NCI-H345 (cell line): ENCODE results near the gene PDIA5.

ENCODE experiments used
- DNase-seq: peaks from one replicate; lab custom pipeline; 2025; lab: John Stamatoyannopoulos, UW

PDIA5 gene

GRCh38 chr3:123119802-123120201, 53.0 kb downstream of the PDIA5 start:
- no peak for DNase-seq

DNA sequence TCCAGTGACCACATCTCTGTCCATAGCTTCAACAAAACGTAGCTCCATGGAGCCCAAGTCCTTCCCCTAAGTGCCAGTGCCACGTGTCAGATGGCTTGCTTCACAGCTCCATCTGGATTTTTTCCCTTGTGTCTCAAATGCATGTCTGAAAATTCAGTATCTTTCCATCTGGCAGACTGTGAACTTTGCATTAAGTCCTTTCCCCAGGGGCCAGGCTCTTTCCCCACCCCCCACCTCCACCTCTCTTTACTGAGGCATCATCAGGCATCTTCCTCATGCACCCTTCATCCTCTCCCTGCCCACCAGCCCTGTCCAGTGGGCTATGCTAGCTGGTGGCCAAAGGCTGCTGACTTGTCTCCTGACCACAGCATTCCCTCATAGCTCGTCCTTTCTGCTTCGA, 53.7 kb downstream of the PDIA5 start:
- DNase-seq = no peak

DNA sequence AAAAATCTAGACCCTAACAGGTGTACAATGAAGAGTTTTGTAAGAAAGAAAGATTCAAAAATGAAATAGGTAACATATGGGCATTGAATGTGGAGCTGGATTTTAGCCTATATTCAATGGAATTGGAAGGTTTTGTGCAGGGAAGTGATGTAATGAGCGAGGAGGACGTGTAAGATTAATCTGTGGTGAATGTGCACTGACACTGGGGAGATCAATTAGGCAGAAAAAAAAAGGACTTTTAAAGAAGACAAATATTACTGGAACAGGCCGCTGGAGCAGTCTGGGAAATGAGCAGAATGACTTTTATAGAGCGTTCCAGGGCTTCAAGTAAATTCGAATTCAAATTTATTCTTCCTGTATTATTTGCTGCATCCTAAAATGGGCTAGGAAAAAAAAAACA, 55.2 kb downstream of the PDIA5 start:
- DNase-seq = no peak

DNA sequence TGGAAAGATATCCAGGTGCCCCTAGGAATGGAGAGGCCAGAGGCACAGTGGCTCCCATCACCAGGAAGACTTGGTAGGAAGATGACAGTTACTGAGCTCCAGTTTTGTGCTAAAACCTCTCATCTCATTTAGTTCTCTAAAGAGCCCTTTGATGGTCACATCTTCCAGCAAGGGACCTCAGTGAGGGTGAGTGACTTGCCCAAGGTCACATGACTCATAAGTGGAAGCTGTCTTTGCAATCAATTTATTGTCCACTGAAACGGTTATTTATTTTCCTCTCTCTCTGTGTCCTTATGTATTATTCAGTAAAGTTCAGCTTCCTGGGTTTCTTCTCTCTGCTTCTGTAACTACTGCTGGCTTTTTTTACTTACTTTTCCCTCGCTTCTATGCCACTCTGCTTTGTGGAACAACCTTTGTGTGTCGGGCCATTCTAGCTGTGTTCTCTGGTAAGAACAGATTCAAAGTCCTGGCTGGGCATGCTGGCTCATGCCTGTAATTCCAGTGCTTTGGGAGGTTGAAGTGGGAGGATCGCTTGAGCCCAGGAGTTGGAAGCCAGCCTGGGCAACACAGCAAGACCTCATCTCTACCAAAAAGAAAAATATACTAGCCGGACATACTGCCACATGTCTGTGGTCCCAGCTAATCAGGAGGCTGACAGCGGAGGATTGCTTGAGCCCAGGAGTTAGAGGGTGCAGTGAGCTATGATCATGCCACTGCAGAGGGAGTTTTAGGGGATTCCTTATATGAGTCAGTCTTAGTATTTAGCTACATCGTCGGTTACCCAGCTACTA, 55.9 kb downstream of the PDIA5 start:
- DNase-seq = no peak

DNA sequence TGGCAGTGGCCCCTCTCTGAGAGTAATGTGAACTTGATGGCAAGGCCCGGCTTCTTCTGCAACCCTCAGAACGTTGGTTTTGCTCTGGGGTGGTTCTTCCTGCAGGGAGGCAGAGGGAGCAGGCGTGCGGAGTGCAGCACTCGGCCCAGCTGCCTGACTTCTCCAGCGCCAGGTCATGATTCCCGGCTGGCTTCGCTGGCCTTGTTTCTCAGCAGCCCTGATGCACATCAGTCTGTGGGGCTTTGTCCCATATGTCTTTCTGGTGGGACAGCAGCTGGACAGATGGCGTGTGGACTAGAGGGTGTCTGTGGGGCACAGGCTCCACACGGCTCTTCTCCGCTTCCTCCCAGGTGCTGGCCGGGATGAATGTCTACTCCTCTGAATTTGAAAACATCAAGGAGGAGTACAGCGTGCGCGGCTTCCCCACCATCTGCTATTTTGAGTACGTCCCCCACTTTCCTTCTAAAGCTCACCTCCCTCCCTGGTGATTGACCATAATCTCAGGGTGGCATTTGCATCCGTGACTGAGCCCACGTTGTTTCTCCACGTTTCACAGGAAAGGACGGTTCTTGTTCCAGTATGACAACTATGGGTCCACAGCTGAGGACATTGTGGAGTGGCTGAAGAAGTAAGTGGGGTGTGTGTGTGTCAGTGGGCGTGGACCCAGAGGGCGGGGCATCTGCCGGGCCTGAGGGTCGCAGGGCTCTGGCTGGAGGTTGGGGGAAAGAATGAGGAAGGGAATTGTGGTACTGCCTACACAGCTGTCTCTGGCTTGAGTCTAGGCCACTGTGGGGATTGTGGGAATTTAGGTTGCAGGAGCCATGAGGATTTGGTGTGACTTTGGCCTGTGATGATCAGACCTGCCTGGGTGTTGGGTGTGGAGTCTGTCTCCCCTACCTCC, 57.1 kb downstream of the PDIA5 start:
- DNase-seq = no peak

DNA sequence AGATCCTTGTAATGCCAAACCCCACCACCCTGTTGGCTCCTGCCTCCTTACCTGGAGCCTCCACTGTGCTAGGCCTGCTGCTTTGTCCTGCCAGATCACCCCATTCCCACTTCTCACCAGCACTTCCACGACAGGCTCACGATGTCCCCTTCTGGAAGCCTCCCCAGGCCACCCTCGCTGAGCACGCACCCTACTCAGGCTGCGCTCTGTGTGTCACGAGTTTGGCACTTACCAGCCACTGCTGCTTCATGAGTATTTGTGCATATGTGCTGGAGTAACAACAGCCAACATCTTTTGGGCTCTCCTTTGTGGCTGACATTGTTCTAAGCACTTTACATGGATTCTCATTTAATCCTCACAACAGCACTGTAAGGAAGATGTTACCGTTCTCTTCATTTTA, 58.1 kb downstream of the PDIA5 start:
- no peak for DNase-seq

DNA sequence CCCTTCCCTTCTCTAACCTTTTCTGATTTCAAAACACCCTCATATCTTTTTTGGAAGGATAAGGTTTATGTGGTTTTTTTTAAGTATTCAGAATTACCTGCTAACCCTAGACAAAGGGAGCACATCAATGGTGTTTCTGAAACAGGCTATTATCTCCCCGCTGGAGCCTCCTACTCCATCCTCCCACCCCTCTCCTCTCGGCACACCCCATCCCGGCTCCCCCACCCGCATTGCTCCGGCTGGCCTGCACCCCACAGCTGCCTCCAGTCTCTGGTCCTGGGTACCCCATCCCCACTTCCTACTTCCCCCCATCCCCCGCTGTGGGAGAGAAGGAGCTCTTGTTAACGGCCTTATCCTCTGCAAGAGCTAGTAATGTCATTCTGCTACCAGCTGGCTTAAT, 59.2 kb downstream of the PDIA5 start:
- no peak for DNase-seq

- DNase-seq = no peak
Measured at GRCh38 chr3:123126653-123127052, 59.8 kb downstream of the PDIA5 start.

GRCh38 chr3:123129092-123129491, 62.3 kb downstream of the PDIA5 start:
- no peak for DNase-seq

DNA sequence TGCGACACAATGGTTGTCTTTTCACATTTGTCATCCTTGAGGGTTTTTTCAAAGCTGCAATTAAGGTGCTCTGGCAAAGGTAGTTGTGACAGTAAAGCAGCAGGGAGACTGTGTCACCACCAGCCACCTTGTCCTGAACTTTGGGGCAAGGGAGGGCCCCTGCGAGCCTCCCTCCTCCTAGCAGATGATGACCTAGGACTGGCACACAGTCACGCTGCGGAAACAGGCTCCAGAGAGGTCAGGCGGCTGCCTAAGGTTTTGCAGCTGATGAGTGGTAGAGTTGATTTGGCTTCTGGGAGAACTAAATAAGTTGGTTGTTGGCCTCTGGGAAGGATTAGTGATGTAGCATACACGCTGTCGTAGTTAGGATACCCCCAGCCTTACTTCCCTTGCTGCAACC, 62.7 kb downstream of the PDIA5 start:
- DNase-seq = no peak

DNA sequence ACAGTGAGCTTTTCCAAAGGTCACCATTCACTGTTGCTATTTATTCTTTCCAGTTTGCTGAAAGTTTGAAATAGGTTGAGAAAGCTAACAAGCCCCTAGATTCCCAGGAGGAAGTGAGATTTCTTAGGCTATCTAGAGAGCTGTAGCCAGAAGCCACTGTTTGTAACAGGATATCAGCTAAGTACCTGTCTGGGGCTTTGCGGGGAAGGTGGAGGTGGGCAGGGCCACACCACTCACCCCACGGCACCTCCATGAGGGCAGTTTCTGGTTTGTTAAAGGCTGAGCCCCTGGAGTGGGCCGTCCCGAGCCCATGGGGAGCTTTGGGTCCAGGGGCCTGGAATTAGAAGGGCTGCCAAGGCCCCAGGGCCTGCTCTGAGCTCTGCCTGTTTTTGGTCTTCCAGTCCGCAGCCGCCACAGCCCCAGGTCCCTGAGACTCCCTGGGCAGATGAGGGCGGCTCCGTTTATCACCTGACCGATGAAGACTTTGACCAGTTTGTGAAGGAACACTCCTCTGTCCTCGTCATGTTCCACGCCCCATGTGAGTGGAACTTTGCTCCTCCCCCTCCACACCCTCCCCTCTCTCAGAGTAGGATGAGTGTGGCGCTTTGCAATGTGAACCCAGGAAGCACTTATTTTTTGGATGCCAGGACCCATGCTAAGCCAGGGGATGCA, 63.4 kb downstream of the PDIA5 start:
- no peak for DNase-seq

DNA sequence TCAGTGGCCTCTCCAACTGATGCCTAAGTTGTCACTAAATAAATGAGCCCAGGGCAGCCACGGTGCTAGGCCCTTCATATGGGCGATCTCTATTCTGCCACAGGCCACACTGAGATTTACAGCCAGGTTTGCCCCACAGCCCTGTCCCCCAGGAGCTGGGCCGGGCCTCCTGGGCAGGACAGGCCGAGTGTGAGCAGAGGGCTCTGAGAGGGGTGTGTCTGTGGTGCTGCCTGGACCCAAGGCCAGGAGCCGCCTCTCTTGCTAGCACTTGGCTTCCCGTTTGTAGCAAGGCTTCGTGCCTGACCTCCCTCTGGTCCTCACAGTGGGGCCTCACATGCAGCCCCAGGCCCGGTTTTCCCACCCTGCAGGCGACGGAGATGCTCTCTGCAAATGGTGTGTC, 67.8 kb downstream of the PDIA5 start:
- no peak for DNase-seq

DNA sequence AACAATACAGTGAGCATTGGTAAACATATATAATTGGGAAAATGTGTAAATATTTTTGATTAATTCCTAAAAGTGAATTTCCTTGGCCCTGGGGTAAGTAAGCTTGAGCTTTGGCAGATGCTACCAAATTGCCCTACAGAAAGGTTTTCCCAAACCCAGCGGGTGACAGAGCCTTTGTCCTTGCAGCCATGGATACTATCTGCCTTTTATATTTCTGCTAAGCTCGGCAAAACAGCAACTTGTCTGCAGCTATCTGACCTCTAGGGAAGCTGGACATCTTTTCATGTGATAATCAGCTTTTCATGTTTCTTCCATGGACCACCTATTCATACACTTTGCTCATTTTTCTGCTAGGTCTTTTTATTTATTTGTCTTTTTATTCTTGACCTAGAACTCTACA, 70.2 kb downstream of the PDIA5 start:
- DNase-seq = no peak

GRCh38 chr3:123138839-123139444, 72.1 kb downstream of the PDIA5 start:
- no peak for DNase-seq

DNA sequence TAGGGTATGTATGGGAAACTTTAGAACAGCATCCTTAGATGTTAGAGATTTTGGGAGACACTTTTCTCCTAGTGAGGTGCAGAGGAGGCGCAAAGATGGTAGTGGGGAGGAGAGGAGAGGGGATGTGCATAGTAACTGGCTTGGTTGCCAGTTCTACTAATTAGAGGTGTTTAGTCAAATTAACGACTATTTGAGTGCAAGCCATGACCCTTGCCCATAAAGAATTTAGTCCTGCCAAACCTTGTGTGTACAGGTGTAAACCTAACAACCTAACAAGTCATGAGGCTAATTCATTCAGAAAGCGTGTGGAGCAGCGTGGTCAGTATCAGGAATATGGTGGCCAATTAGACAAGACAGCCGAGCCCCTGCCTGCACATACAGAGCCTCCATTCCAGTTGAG, 72.7 kb downstream of the PDIA5 start:
- DNase-seq = no peak

DNA sequence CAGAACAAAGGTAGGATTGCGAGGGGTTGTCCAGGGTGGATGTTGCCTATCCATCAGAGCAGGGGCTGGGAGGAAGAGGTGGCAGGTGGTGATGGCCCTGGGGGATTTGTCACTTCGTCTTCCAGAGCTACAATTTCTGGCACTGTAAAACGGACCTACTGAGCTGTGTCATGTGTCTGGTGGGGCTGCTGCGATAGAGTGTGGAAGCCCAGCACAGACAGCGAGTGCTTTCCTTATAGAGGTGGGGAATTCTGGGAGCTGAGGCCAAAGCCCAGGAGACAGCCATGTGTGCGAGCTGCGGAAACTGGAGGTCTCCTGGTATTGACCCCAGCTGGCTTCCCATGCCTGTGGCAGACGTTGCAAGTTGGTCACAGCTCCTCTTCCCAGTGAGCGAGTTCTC, 73.7 kb downstream of the PDIA5 start:
- no peak for DNase-seq

DNA sequence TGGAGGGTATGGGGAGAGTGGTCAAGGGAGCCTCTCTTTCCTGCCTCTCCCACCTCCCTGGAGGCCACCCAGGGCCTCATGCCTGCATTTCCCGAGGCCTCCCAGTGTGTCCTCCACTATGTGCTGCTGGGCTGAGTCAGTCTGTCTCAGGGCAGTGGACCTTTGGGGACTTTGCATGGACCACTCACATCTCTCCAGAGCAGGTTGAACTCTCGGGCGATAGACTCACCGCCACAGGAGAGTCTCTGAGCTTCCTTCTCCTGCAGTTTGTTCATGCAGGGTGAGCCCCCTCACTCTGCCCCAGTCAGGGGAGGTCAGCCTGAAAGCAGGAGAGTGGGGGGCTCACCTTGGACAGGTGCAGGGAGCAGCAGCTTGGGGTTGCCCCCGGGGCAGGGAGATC, 74.5 kb downstream of the PDIA5 start:
- no peak for DNase-seq

- DNase-seq = peak; percentile 38
Measured at GRCh38 chr3:123143669-123144411, 77.0 kb downstream of the PDIA5 start.

DNA sequence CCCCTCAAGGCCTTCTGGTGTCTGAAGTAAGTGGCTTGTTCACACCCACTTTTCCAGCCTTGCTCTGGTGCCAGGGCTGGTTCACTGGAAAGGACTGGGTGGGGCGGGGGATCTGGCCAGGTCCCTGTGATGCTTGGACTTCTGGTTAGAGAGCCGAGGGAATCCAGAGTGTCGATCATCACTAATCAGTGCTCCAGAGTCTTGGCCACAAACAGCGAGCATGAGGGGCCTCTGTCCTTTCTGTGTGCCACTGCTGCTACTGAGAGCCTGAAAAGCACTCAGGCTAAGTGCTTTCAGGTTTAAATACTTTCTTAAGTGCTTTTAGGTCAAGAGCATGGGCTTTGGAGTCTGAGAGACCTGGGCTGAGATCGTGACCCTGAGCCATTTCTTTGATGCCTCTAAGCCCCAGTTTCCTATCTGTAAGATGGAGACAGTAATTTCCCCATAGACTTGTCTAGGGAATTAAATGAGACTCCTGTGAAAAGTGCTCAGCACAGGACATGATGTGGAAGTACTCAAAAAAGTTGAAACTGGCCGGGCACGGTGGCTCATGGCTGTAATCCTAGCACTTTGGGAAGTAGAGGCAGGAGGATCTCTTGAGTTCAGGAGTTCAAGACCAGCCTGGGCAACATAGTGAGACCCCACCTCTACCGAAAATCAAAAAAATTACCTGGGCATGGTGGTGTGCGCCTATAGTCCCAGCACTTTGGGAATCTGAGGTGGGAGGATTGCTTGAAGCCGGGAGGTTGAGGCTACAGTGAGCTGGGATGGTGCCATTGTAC, 81.1 kb downstream of the PDIA5 start:
- no peak for DNase-seq

DNA sequence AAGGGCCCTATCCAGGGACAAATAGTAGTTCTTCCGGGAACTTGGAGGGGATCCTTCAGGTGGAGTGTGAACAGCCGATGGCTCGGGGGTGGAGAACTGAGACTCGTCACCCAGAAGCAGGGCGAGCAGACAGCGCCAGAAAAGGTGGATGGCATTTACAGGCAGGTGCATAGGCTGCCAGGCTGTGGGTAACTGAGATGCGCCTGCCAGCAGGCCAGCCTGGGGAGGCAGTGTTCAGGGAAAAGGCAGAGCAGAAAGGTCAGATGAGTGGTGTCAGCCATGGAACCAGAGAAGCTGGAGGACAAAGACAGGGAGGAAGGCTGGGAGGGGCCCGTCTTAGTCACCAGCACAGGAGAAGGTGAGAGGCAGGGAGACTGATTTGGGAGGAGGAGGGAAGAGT, 81.9 kb downstream of the PDIA5 start:
- no peak for DNase-seq

GRCh38 chr3:123149525-123149924, 82.7 kb downstream of the PDIA5 start:
- no peak for DNase-seq
